SK-N-MC (cell line): Measurements from ENCODE around the gene ACOT13.

Source experiments
- EZH2 ChIP-seq: fragments of 200-600 bp; sonication (generic); IDR thresholded peaks from one replicate; pipeline ENCODE4 v1.6.1; 2017; ENCODE audit warnings: antibody characterized with exemption
- FOXP2 ChIP-seq: optimal IDR thresholded peaks from 2 replicates; pipeline ENCODE3; 2011; ENCODE audit warnings: mild to moderate bottlenecking, moderate library complexity; ENCODE audit not compliant: insufficient read depth; ENCODE audit errors: extremely low read length, control extremely low read depth
- POLR2AphosphoS5 ChIP-seq: IDR thresholded peaks from 2 replicates; pipeline ENCODE4 v1.6.1; 2012; ENCODE audit warnings: mild to moderate bottlenecking, low read depth, low read length, borderline replicate concordance

DNA sequence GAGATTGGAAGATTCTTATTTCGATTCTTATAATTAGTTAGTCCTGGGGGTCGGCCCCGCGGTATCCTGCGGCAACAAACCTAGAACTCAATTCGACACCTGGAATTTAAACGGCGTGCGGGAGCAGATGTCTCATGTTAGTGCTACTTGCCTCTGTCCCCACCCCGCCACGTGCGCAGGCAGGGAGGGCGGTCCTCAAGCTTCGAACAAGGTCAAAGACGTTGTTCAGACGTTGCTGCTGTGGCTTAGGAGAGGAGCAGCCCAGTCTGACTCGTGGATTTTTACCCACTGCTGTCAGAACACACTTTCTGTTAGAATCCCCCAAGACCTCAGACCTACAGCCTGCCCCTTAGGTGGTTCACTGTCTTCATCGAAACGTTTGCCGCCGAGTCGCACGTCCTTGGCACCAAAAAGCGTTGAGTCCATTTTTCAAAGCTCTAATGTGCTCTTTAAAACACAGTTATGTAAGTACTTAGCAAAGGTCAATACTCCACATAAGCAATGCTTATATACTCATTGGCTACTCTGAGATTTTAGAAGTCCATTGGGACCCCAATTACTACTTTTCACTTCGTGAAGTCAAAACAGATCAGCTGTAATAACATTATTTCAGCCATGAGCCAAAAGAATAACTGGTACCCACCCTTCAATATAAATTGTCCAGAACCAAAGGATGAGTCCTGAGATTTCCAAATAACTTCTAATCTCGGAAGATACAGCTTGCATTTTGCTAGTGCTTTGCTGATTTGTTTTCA, 54.8 kb downstream of the ACOT13 start:
- TF ChIP-seq POLR2AphosphoS5 (peak; percentile 94), EZH2 (no peak), FOXP2 (no peak)
